Karpas-422 (cell line): ENCODE data around the gene FILIP1L. TPM values are rescaled to one million over a fixed set of nuclear protein-coding genes. Genes with fewer than 3 reads are reported as not detected.
"Not testable (repeated sequence)": the region's sequence is repeated elsewhere in the genome, so short reads cannot be mapped to it uniquely, and the experiment has no call there.

Source experiments
- DNase-seq: peaks from one replicate; pipeline ENCODE4 v3.0.0-alpha.2; 2015
- H2AFZ ChIP-seq: fragments of 200-600 bp; sonication (generic); 2 replicates; pipeline ENCODE4 v1.6.1; 2014; ENCODE audit warnings: antibody characterized with exemption, low read length, mixed read lengths
- H3K27ac ChIP-seq: fragments of 200-600 bp; sonication (generic); 2 replicates; pipeline ENCODE4 v1.5.1; 2014; ENCODE audit warnings: mild to moderate bottlenecking, low read length, moderate library complexity
- H3K27me3 ChIP-seq: fragments of 200-600 bp; sonication (generic); 2 replicates; pipeline ENCODE4 v1.6.1; 2014; ENCODE audit warnings: low read length, mixed read lengths
- H3K36me3 ChIP-seq: fragments of 200-600 bp; sonication (generic); 2 replicates; pipeline ENCODE4 v1.6.1; 2014; ENCODE audit warnings: low read length, mixed read lengths; ENCODE audit not compliant: insufficient read depth
- H3K4me1 ChIP-seq: fragments of 200-600 bp; sonication (generic); 2 replicates; pipeline ENCODE4 v1.6.1; 2014; ENCODE audit warnings: mild to moderate bottlenecking, low read length, mixed read lengths
- H3K4me2 ChIP-seq: fragments of 200-600 bp; sonication (generic); 2 replicates; pipeline ENCODE4 v1.6.1; 2014; ENCODE audit warnings: low read length, low read depth, mild to moderate bottlenecking; ENCODE audit not compliant: poor library complexity, severe bottlenecking
- H3K4me3 ChIP-seq: fragments of 200-600 bp; sonication (generic); 2 replicates; pipeline ENCODE4 v1.5.1; 2014; ENCODE audit warnings: mild to moderate bottlenecking, antibody characterized with exemption, low read length, mixed read lengths
- H3K79me2 ChIP-seq: fragments of 200-600 bp; sonication (generic); 2 replicates; pipeline ENCODE4 v1.6.1; 2014; ENCODE audit warnings: mild to moderate bottlenecking, low read length, mixed read lengths
- H3K9ac ChIP-seq: fragments of 200-600 bp; sonication (generic); 2 replicates; pipeline ENCODE4 v1.6.0; 2014; ENCODE audit warnings: low read length
- H3K9me2 ChIP-seq: fragments of 200-600 bp; sonication (generic), shearing (Covaris generic); replicated peaks from 2 replicates; pipeline ENCODE4 v1.6.0; 2014; ENCODE audit warnings: mild to moderate bottlenecking, low read length, moderate library complexity; ENCODE audit not compliant: insufficient read depth
- H3K9me3 ChIP-seq: fragments of 300-700, 200-600 bp; sonication (generic); 2 replicates; pipeline ENCODE4 v1.6.1; 2014; ENCODE audit warnings: low read length, mixed read lengths
- H4K20me1 ChIP-seq: fragments of 200-600 bp; sonication (generic); 2 replicates; pipeline ENCODE4 v1.6.1; 2014; ENCODE audit warnings: mild to moderate bottlenecking, antibody characterized with exemption, low read length, low read depth; ENCODE audit not compliant: insufficient read depth
- total RNA-seq: library from RNA; depleted of rRNA; stranded (reverse); fragments of >200 nt; shearing (Covaris generic); gene quantifications from 2 replicates; pipeline ENCODE4 v1.2.3, GENCODE V29; 2014; ENCODE audit warnings: low replicate concordance

Gene FILIP1L
- total RNA-seq, 1 experiment from 2014 or later: 0.37 TPM

GRCh38 chr3:100060685-100061484 lies 53.4 kb downstream of the FILIP1L start:
- Histone ChIP-seq H3K27ac (no peak overlapping the region), H4K20me1 (peaks cover 5% of the 10 kb centered on the region; the same call in 1 of the 2 replicates), H3K27me3 (no peaks in the 10 kb centered on the region), H3K4me2 (no peak overlapping the region), H3K4me1 (no peaks in the 10 kb centered on the region), H3K36me3 (no peaks in the 10 kb centered on the region), H3K79me2 (no peaks in the 10 kb centered on the region), H3K9me2 (no peaks in the 10 kb centered on the region), H3K4me3 (no peak overlapping the region), H2AFZ (no peak overlapping the region), H3K9ac (no peak overlapping the region), H3K9me3 (no peaks in the 10 kb centered on the region)
- no peak for DNase-seq

- no peak for DNase-seq
- H4K20me1 ChIP-seq: peaks cover 5% of the 10 kb centered on the region
- H3K9me2 ChIP-seq: no peaks in the 10 kb centered on the region
- no peak overlapping the region for H3K4me2 ChIP-seq
- H3K9ac ChIP-seq: no peak overlapping the region
- H3K36me3 ChIP-seq: no peaks in the 10 kb centered on the region
- H3K79me2 ChIP-seq: no peaks in the 10 kb centered on the region
- no peak overlapping the region for H3K27ac ChIP-seq
- H3K4me3 ChIP-seq: no peak overlapping the region
- H2AFZ ChIP-seq: no peak overlapping the region
- no peaks in the 10 kb centered on the region for H3K4me1 ChIP-seq
- no peaks in the 10 kb centered on the region for H3K27me3 ChIP-seq
- no peaks in the 10 kb centered on the region for H3K9me3 ChIP-seq
Observed at GRCh38 chr3:100059472-100059871, 54.8 kb downstream of the FILIP1L start.

GRCh38 chr3:100057716-100058575 lies 56.4 kb downstream of the FILIP1L start:
- Histone ChIP-seq H3K4me1 (no peaks in the 10 kb centered on the region), H3K4me3 (no peak overlapping the region), H3K9me3 (no peaks in the 10 kb centered on the region), H3K9ac (no peak overlapping the region), H2AFZ (no peak overlapping the region), H3K4me2 (no peak overlapping the region), H3K27ac (no peak overlapping the region), H4K20me1 (peaks cover 5% of the 10 kb centered on the region), H3K9me2 (no peaks in the 10 kb centered on the region), H3K36me3 (no peaks in the 10 kb centered on the region), H3K27me3 (no peaks in the 10 kb centered on the region), H3K79me2 (no peaks in the 10 kb centered on the region)
- DNase-seq: no peak

GRCh38 chr3:100053951-100054620 lies 60.2 kb downstream of the FILIP1L start:
- Histone ChIP-seq H3K9me3 (no peaks in the 10 kb centered on the region), H3K27ac (no peak overlapping the region), H3K27me3 (no peaks in the 10 kb centered on the region), H2AFZ (no peak overlapping the region), H4K20me1 (peaks cover 5% of the 10 kb centered on the region), H3K36me3 (no peaks in the 10 kb centered on the region), H3K9ac (no peak overlapping the region), H3K4me1 (peaks cover 4% of the 10 kb centered on the region; the same call in 1 of the 2 replicates), H3K4me3 (no peak overlapping the region), H3K79me2 (no peaks in the 10 kb centered on the region), H3K9me2 (no peaks in the 10 kb centered on the region), H3K4me2 (no peak overlapping the region)
- DNase-seq: no peak

- not testable (repeated sequence) for H3K79me2 ChIP-seq, H3K27me3 ChIP-seq, H2AFZ ChIP-seq, H3K36me3 ChIP-seq, H4K20me1 ChIP-seq, H3K9me3 ChIP-seq, H3K4me2 ChIP-seq, H3K4me3 ChIP-seq, H3K27ac ChIP-seq, DNase-seq, H3K9ac ChIP-seq, H3K9me2 ChIP-seq
- H3K4me1 ChIP-seq: peaks cover 30% of the 10 kb centered on the region
Observed at GRCh38 chr3:100051513-100051912, 62.8 kb downstream of the FILIP1L start.

GRCh38 chr3:100048248-100048647 lies 66.1 kb downstream of the FILIP1L start:
- H4K20me1 ChIP-seq: peaks cover 19% of the 10 kb centered on the region; the same call in 1 of the 2 replicates
- H3K4me2 ChIP-seq: peak overlapping the region; percentile 69
- H2AFZ ChIP-seq: no peak overlapping the region
- H3K79me2 ChIP-seq: no peaks in the 10 kb centered on the region
- H3K4me1 ChIP-seq: peaks cover 62% of the 10 kb centered on the region
- DNase-seq: no peak
- H3K9ac ChIP-seq: peak overlapping the region; percentile 40
- no peaks in the 10 kb centered on the region for H3K9me3 ChIP-seq
- no peaks in the 10 kb centered on the region for H3K9me2 ChIP-seq
- no peaks in the 10 kb centered on the region for H3K36me3 ChIP-seq
- H3K4me3 ChIP-seq: peak overlapping the region; percentile 46; the same call in 1 of the 2 replicates
- no peaks in the 10 kb centered on the region for H3K27me3 ChIP-seq
- peak overlapping the region; percentile 85 for H3K27ac ChIP-seq

GRCh38 chr3:100047455-100048141 lies 66.7 kb downstream of the FILIP1L start:
- Histone ChIP-seq H2AFZ (no peak overlapping the region), H3K36me3 (no peaks in the 10 kb centered on the region), H3K4me1 (peaks cover 69% of the 10 kb centered on the region), H3K27me3 (no peaks in the 10 kb centered on the region), H3K9ac (peak overlapping the region; percentile 40), H3K27ac (peak overlapping the region; percentile 85), H3K4me3 (peak overlapping the region; percentile 46), H4K20me1 (peaks cover 19% of the 10 kb centered on the region; the same call in 1 of the 2 replicates), H3K9me3 (no peaks in the 10 kb centered on the region), H3K4me2 (peak overlapping the region; percentile 69), H3K79me2 (no peaks in the 10 kb centered on the region), H3K9me2 (no peaks in the 10 kb centered on the region)
- DNase-seq: peak; percentile 77
